PC-9 (cell line): Measurements from ENCODE around the gene SUPT7L. TPM values are rescaled to one million over a fixed set of nuclear protein-coding genes. Genes with fewer than 3 reads are reported as not detected.

Experiments used
- Bru-seq: library from RNA; stranded (reverse); fragments of 400-500 nt; gene quantifications from one replicate; lab custom pipeline; 2021; lab: Mats Ljungman, UMichigan
- BruChase-seq, 2 experiments: library from RNA; stranded (reverse); fragments of 400-500 nt; gene quantifications; one replicate each; lab custom pipeline; 2021; lab: Mats Ljungman, UMichigan
- BruUV-seq: library from RNA; stranded (reverse); fragments of 400-500 nt; replicated peaks from 2 replicates; lab custom pipeline; 2021; lab: Mats Ljungman, UMichigan
- CTCF ChIA-PET: fragments of 300-600 bp; sonication (Branson Sonifier 250); formaldehyde crosslinking; loops from one replicate; lab custom pipeline; 2022; ENCODE audit warnings: antibody characterized with exemption; lab: Charles Lee
- POLR2A ChIA-PET: fragments of 300-600 bp; sonication (Branson Sonifier 250); formaldehyde crosslinking; loops from one replicate; lab custom pipeline; 2022; ENCODE audit warnings: antibody characterized with exemption; ENCODE audit not compliant: unreplicated experiment; lab: Charles Lee
- DNase-seq, 2 experiments: peaks; one replicate each; pipeline versions ENCODE4 v3.0.0 to v3.0.0-alpha.2; 2015 to 2022; ENCODE audit warnings: mixed read lengths in 1 of 2
- H2AFZ ChIP-seq: fragments of 200-600 bp; sonication (generic); 2 replicates; pipeline ENCODE4 v1.8.1; 2017; ENCODE audit warnings: antibody characterized with exemption
- H3F3A ChIP-seq: fragments of 200-600 bp; sonication (generic); 2 replicates; pipeline ENCODE4 v1.8.1; 2017; ENCODE audit warnings: antibody characterized with exemption, mild to moderate bottlenecking, low read depth; ENCODE audit not compliant: insufficient read depth
- H3K27ac ChIP-seq: fragments of 200-600 bp; sonication (generic); 2 replicates; pipeline ENCODE4 v1.6.1; 2016; ENCODE audit warnings: mixed run types
- H3K27me3 ChIP-seq: fragments of 200-600 bp; sonication (generic); 2 replicates; pipeline ENCODE4 v1.6.1; 2016; ENCODE audit warnings: low read depth, mixed run types; ENCODE audit not compliant: insufficient read depth
- H3K36me3 ChIP-seq: fragments of 200-600 bp; sonication (generic); 2 replicates; pipeline ENCODE4 v1.6.1; 2016; ENCODE audit warnings: low read depth, mixed run types
- H3K4me1 ChIP-seq: fragments of 200-600 bp; sonication (generic); replicated peaks from 2 replicates; pipeline ENCODE4 v1.6.1; 2016; ENCODE audit warnings: mixed run types; ENCODE audit not compliant: insufficient read depth
- H3K4me2 ChIP-seq: fragments of 200-600 bp; sonication (generic); 2 replicates; pipeline ENCODE4 v1.6.1; 2017; ENCODE audit warnings: mixed run types
- H3K4me3 ChIP-seq: fragments of 200-600 bp; sonication (generic); 2 replicates; pipeline ENCODE4 v1.6.1; 2016; ENCODE audit warnings: mixed run types
- H3K79me2 ChIP-seq: fragments of 200-600 bp; sonication (generic); 2 replicates; pipeline ENCODE4 v1.6.1; 2017; ENCODE audit warnings: low read depth, mixed run types
- H3K9me2 ChIP-seq: fragments of 200-600 bp; sonication (generic); 2 replicates; pipeline ENCODE4 v1.8.1; 2017; ENCODE audit warnings: mild to moderate bottlenecking; ENCODE audit not compliant: insufficient read depth
- H3K9me3 ChIP-seq: fragments of 200-600 bp; sonication (generic); 2 replicates; pipeline ENCODE4 v1.8.1; 2016; ENCODE audit warnings: low read depth; ENCODE audit not compliant: insufficient read depth
- H4K20me1 ChIP-seq: fragments of 200-600 bp; sonication (generic); 2 replicates; pipeline ENCODE4 v1.8.1; 2017; ENCODE audit not compliant: insufficient read depth
- EZH2 ChIP-seq: fragments of 200-600 bp; sonication (generic); IDR thresholded peaks from 2 replicates; pipeline ENCODE4 v1.8.0; 2017; ENCODE audit warnings: antibody characterized with exemption, low read depth
- intact Hi-C: fragments of 100-400 bp; cut with micrococcal nuclease; formaldehyde crosslinking; loops from one replicate; pipeline ENCODE4 v1.10.0; 2022; ENCODE audit not compliant: unreplicated experiment
- long read RNA-seq: library from polyadenylated mRNA; stranded (forward); transcript quantifications from one replicate; pipeline ENCODE4 v2.0.0, GENCODE V29; 2022
- total RNA-seq: library from RNA; stranded (reverse); gene quantifications from 2 replicates; pipeline ENCODE4 v1.2.3, GENCODE V29; 2021
- TF ChIP-seq, protein P1 (sequence below): fragments of 200-600 bp; sonication (generic); conservative IDR thresholded peaks from 2 replicates; pipeline ENCODE4 v1.6.1; 2017; ENCODE audit warnings: mixed run types, antibody characterized with exemption, mild to moderate bottlenecking, moderate library complexity

The SUPT7L gene, protein sequence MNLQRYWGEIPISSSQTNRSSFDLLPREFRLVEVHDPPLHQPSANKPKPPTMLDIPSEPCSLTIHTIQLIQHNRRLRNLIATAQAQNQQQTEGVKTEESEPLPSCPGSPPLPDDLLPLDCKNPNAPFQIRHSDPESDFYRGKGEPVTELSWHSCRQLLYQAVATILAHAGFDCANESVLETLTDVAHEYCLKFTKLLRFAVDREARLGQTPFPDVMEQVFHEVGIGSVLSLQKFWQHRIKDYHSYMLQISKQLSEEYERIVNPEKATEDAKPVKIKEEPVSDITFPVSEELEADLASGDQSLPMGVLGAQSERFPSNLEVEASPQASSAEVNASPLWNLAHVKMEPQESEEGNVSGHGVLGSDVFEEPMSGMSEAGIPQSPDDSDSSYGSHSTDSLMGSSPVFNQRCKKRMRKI
- total RNA-seq: 29.3 and 33.0 TPM in 2 replicates
- percentile 83 among the genes with signal in this experiment for Bru-seq, nascent RNA
- percentile 80 among the genes with signal in this experiment for BruChase-seq, experiment 1, labeled RNA remaining after a 2-hour chase
- BruChase-seq, experiment 2, labeled RNA remaining after a 6-hour chase: percentile 87 among the genes with signal in this experiment
- long read RNA-seq, full-length matches to known transcripts: 66 of 84 reads
- long read RNA-seq, partial matches to known transcripts: 3 of 84 reads
- long read RNA-seq, other reads (novel, unspliced or antisense): 15 of 84 reads

DNA sequence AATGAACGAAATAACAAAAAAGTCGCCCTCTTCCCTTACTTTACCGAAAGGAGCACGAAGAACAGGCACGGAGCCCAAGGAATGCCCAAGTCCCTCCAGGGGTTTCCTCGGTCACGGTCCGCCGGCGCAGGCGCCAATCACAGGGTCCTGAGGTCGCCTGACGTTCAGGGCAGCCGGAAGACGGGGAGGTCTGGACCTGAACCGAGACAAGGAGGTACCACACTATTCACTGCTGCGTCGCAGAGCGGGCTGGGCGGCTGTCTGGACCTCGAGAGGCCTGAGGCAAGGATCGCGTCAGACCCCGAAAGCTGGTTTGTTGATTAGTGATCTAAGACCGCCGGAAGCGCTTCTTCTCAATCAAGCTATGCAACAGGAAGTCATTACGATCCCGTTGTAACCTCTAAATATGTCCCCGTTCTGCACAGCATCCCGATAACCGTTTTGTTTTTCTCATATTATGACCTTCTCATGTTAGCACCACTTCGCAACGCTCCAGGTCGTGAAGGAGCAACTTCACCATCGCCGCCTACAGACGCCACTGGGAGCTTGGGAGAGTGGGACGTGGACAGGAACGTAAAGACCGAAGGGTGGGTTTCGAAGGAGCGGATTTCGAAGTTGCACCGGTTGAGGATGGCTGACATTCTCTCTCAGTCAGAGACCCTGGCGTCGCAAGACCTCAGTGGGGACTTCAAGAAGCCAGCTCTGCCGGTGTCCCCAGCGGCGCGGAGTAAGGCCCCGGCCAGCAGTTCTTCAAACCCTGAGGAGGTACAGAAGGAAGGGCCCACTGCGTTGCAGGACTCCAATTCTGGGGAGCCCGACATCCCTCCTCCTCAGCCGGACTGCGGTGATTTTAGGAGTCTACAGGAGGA lies at the start of gene SUPT7L, which contains the start of gene SLC4A1AP:
Gene SUPT7L, minus strand, starts transcription at position 330 of the 869 bp plus-strand sequence. CDS start 1,422 bp downstream, outside the sequence.
Gene SLC4A1AP, plus strand, starts transcription at position 605 of the 869 bp plus-strand sequence. Its CDS starts 26 bp downstream, at position 631.
- Histone ChIP-seq H3K4me3 (peak within 1 kb of the TSS; percentile 86), H3K36me3 (peaks cover 36% of the 10 kb centered on the region), H3K9me3 (no peaks in the 10 kb centered on the region), H3K4me2 (peak within 1 kb of the TSS; percentile 94), H3F3A (peaks cover 11% of the 10 kb centered on the region; the same call in 1 of the 2 replicates), H3K9me2 (no peaks in the 10 kb centered on the region), H3K27ac (peak within 1 kb of the TSS; percentile 83), H3K79me2 (peaks cover 42% of the 10 kb centered on the region), H3K27me3 (no peaks in the 10 kb centered on the region), H4K20me1 (peaks cover 5% of the 10 kb centered on the region; the same call in 1 of the 2 replicates), H2AFZ (peak within 1 kb of the TSS; percentile 97), H3K4me1 (peaks cover 26% of the 10 kb centered on the region)
- POLR2A ChIA-PET: interaction anchor here (0.7 kb wide), 1 partner anchor 260 kb away, joined by 3 read pairs; no protein-coding TSS in a partner anchor
- CTCF ChIA-PET: interaction anchor here (0.5 kb wide), 1 partner anchor 1443 kb away, joined by 3 read pairs; no protein-coding TSS in a partner anchor
- TF ChIP-seq, protein P1, sequence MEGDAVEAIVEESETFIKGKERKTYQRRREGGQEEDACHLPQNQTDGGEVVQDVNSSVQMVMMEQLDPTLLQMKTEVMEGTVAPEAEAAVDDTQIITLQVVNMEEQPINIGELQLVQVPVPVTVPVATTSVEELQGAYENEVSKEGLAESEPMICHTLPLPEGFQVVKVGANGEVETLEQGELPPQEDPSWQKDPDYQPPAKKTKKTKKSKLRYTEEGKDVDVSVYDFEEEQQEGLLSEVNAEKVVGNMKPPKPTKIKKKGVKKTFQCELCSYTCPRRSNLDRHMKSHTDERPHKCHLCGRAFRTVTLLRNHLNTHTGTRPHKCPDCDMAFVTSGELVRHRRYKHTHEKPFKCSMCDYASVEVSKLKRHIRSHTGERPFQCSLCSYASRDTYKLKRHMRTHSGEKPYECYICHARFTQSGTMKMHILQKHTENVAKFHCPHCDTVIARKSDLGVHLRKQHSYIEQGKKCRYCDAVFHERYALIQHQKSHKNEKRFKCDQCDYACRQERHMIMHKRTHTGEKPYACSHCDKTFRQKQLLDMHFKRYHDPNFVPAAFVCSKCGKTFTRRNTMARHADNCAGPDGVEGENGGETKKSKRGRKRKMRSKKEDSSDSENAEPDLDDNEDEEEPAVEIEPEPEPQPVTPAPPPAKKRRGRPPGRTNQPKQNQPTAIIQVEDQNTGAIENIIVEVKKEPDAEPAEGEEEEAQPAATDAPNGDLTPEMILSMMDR: peak; percentile 18; the same call in 1 of the 2 replicates
- TF ChIP-seq EZH2: no peak
- peak; percentile 69 to 71 for DNase-seq
- BruUV-seq: TSS peak; percentile 41
- intact Hi-C loops: loop anchor here (1.0 kb wide), 1 partner anchor 255 kb away; no protein-coding TSS in a partner anchor

DNA sequence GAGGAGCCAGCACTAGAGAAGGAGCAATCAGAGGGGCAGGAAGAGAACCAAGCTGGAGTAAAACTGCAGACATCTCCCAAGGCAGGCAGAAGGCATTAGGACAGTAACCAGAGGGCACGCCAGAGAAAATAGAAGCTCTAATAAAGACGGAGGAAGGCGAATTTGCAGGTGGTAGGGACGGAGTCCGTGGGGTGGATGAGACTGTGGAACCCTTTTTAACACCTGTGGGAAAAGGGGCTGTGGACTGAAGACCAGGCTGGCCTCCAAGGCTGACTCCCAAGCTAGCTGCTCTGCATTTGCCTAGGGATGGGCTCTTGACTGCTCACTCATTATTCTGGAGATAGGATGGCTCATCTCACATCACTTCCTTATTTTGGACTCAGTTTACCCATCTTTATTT lies 49.8 kb upstream of the SUPT7L start:
- no peaks in the 10 kb centered on the region for H3K27me3 ChIP-seq
- H3K79me2 ChIP-seq: peaks cover 35% of the 10 kb centered on the region
- TF ChIP-seq EZH2: no peak
- TF ChIP-seq, protein P1: no peak
- CTCF ChIA-PET: no interaction called here
- no peak for DNase-seq
- POLR2A ChIA-PET: no interaction called here
- H3K9me2 ChIP-seq: no peaks in the 10 kb centered on the region; the same call in 1 of the 2 replicates
- H3K4me2 ChIP-seq: peak overlapping the region; percentile 98
- H3K4me3 ChIP-seq: no peak overlapping the region; the same call in 1 of the 2 replicates
- intact Hi-C loops: no loop called here
- no peak overlapping the region for H2AFZ ChIP-seq
- no peaks in the 10 kb centered on the region for H3K36me3 ChIP-seq
- no TSS peak for BruUV-seq
- H3F3A ChIP-seq: peaks cover 62% of the 10 kb centered on the region
- peaks cover 89% of the 10 kb centered on the region for H3K4me1 ChIP-seq
- H4K20me1 ChIP-seq: no peaks in the 10 kb centered on the region
- peak overlapping the region; percentile 94; the same call in 1 of the 2 replicates for H3K27ac ChIP-seq
- H3K9me3 ChIP-seq: no peaks in the 10 kb centered on the region
